Stimulated activated CD4-positive, alpha-beta T cell treated with anti-CD3 and anti-CD28 coated beads, Interleukin-2, amount 100 ng/mL, for 48 hours (primary cell): Measurements from ENCODE around the gene SLC22A9.

Experiments
- DNase-seq, 2 donors: peaks; one replicate each; pipeline ENCODE4 v3.0.0-alpha.2; 2020

SLC22A9 gene

GRCh38 chr11:63445720-63446119 is 76.1 kb downstream of the SLC22A9 start:
- peak in 1 of 2 donors; percentile 3 for DNase-seq

GRCh38 chr11:63448646-63449045 is 79.1 kb downstream of the SLC22A9 start:
- DNase-seq: no peak

DNA sequence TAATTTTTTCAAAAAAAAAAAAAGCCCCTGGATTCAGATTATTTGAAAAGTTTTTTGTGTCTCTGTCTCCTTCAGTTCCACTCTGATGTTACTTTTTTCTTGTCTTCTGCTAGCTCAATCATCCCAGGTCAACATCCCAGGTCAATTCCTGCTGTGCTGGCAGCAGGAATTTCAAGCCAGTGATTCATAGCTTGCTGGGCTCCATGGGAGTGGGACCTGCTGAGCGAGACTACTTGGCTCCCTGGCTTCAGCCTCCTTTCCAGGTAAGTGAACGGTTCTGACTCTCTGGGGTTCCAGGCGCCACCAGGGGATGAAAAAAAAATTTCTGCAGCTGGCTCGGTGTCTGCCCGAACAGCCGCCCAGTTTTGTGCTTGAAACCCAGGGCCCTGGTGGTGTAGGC is 90.0 kb downstream of the SLC22A9 start:
- no peak for DNase-seq
